GM15510 (cell line): ENCODE measurements around the gene LRP3.

Experiments used
- POLR2A ChIP-seq: IDR thresholded peaks from 3 replicates; pipeline ENCODE4 v1.6.1; 2011; ENCODE audit warnings: borderline replicate concordance; ENCODE audit not compliant: insufficient read length; ENCODE audit errors: extremely low read depth

Gene LRP3

GRCh38 chr19:33174186-33174585, 19.9 kb upstream of the LRP3 start:
- no peak for TF ChIP-seq POLR2A

GRCh38 chr19:33175156-33175782, 18.9 kb upstream of the LRP3 start:
- no peak for TF ChIP-seq POLR2A

GRCh38 chr19:33175886-33176669, 18.1 kb upstream of the LRP3 start:
- TF ChIP-seq POLR2A: no peak

- peak; percentile 96 for TF ChIP-seq POLR2A
Measured at GRCh38 chr19:33176670-33177416, 17.3 kb upstream of the LRP3 start.

GRCh38 chr19:33177417-33177979, 16.6 kb upstream of the LRP3 start:
- TF ChIP-seq POLR2A: no peak

GRCh38 chr19:33186431-33187182, 7.5 kb upstream of the LRP3 start:
- TF ChIP-seq POLR2A: no peak

- TF ChIP-seq POLR2A: no peak
Measured at GRCh38 chr19:33187183-33187540, 7.0 kb upstream of the LRP3 start.

- TF ChIP-seq POLR2A: no peak
Measured at GRCh38 chr19:33189453-33189852, 4.7 kb upstream of the LRP3 start.

GRCh38 chr19:33191501-33191900, 2.6 kb upstream of the LRP3 start:
- TF ChIP-seq POLR2A: no peak

- TF ChIP-seq POLR2A: no peak
Measured at GRCh38 chr19:33192010-33192409, 2.1 kb upstream of the LRP3 start.

GRCh38 chr19:33193269-33193864, 763 bp upstream of the LRP3 start:
- no peak for TF ChIP-seq POLR2A

- TF ChIP-seq POLR2A: no peak
Measured at GRCh38 chr19:33194532-33194885, 379 bp downstream of the LRP3 start.

- TF ChIP-seq POLR2A: no peak
Measured at GRCh38 chr19:33194886-33195644, 935 bp downstream of the LRP3 start.
